GM19438 (cell line): Measurements from ENCODE around the gene CLIC4.
"Not testable (repeated sequence)": the region's sequence is repeated elsewhere in the genome, so short reads cannot be mapped to it uniquely, and the experiment has no call there.

ENCODE experiments used
- ATAC-seq: cut with Tn5 transposase; IDR thresholded peaks from one replicate; pipeline ENCODE4 v1.9.1; 2021; ENCODE audit warnings: low read depth; ENCODE audit not compliant: unreplicated experiment

Gene CLIC4

DNA sequence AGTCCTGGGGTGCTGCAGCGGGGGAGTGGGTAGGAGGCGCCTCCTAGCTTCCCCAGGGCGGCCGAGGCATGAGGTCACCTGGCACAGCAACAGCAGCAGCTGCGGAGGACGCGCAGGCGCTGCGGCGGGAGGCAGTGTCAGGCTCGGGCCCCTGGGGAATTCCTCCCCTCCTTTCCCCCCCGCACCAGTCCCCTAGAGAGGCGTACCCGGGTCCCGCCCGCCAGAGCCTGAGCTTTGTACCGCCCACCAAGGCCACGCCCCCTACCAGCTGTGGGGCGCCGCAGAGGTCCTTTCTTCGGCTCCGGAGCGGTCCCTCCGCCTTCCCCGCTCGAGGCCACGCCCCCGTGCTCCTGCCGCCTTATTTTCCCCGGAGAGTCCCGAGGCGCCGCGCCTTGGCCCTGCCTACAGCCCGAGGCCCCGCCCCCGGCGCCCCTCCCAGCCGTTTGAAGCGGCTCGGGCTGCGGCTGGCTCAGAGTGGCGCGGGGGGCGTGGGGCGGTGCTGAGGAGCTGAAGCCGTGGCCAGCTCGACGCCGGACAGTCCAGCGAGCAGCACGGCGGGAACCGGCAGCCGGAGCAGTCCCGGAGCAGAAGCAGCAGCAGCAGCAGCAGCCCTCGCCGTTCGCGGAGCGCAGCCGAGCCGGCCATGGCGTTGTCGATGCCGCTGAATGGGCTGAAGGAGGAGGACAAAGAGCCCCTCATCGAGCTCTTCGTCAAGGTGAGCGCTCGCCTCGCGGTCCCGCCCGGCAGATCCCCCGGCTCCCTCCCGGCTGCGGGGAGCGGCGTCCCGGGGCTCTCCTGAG lies at the start of gene CLIC4:
Gene CLIC4, plus strand, starts transcription at position 537 of the 800 bp plus-strand sequence. Its CDS starts 107 bp downstream, at position 644.
- ATAC-seq, result peak; percentile 55

DNA sequence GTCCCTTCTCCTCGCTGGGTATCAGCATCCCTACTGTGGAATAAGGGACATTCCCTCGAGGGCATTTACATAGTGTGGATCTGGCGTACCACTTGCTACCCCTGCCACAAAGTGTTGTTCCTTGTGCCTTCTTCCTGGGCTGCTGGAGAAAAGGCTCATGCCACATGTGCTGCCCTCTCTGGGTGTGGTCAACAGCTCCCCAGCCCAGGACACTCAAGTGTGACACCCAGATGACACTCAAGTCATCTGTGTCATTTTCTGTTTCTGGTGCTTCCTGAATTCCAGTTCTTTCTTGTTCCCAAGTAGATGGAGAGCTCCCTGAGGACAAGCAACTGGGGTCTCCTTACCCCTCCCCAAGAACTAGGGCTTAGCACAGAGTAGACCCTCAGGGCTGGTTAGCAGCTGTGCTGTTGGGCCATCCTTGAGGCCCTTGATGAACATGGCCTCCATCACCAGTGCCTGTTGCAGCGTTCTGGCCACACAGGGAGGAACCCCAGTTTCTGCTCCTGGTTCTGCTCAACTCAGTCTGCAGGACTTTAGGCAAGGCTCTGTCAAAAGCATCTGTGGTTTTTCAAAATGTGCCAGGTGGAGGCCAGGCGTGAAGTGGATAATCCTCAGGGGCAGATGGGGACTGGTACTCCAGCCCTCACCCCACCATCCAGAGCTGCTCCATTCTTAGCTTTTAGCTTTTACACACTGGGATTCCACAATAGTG lies 49.0 kb upstream of the CLIC4 start:
- ATAC-seq, result no peak

DNA sequence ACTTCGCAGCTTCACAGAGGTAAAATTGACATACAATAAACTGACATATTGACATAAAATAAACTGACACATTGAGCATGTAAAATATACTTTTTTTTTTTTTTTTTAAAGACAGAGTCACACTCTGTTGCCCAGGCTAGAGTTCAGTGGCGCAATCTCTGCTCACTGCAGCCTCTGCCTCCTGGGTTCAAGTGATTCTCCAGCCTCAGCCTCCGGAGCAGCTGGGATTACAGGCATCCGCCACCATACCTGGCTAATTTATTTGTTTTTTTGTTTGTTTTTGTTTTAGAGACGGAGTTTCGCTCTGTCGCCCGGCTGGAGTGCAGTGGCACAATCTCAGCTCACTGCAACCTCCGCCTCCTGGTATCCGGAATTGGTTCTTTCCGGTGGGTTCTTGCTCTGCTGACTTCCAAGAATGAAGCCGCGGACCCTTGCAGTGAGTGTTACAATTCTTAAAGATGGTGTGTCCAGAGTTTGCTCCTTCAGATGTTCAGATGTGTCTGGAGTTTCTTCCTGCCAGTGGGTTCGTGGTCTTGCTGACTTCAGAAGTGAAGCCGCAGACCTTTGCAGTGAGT lies 48.4 kb upstream of the CLIC4 start:
- no peak for ATAC-seq

DNA sequence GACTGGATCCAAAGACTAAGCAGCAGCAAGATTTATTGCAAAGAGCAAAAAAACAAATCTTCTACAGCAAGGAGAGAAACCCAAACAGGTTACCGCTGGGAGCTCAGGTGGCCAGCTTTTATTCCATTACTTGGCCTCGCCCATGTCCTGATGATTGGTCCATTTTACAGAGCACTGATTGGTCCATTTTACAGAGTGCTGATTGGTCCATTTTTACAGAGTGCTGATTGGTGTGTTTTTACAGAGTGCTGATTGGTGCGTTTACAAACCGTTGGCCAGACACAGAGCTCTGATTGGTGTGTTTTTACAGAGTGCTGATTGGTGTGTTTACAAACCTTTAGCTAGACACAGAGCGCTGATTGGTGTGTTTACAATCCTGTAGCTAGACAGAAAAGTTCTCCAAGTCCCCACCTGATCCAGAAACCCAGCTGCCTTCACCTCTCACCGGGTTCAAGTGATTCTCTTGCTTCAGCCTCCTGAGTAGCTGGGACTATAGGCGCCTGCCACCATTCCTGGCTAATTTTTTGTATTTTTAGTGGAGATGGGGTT lies 47.7 kb upstream of the CLIC4 start:
- ATAC-seq, result not testable (repeated sequence)

DNA sequence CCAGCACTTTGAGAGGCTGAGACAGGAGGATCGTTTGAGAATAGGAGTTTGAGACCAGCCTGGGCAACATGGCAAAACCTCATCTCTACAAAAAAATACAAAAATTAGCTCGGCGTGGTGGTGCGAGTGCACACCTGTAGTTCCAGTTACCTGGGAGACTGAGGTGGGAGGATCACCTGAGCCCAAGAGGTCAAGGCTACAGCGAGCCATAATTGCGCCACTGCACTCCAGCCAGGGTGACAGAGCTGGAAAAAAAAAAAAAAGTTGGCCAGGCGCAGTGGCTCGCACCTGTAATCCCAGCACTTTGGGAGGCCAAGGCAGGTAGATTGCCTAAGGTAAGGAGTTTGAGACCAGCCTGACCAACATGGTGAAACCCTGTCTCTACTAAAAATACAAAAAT lies 46.9 kb upstream of the CLIC4 start:
- not testable (repeated sequence) for ATAC-seq

DNA sequence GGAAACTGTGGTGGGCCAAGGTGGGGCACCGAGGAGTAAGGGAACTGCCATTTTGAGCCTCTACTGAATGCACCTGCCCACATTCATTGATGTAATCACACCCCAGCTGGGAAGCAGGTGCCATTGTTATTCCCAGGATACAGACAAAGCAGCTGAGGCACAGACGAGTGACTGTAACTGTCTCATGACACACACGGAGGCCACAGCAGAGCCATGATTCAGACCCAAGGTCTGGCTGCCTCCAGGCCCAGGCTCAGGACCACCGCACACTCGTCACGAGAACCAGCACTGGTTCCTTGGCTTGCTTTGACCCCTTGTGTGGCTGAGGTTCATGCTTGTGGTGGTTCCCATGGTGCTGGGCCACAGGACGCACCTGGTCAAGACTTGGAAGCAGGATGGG lies 45.6 kb upstream of the CLIC4 start:
- no peak for ATAC-seq

DNA sequence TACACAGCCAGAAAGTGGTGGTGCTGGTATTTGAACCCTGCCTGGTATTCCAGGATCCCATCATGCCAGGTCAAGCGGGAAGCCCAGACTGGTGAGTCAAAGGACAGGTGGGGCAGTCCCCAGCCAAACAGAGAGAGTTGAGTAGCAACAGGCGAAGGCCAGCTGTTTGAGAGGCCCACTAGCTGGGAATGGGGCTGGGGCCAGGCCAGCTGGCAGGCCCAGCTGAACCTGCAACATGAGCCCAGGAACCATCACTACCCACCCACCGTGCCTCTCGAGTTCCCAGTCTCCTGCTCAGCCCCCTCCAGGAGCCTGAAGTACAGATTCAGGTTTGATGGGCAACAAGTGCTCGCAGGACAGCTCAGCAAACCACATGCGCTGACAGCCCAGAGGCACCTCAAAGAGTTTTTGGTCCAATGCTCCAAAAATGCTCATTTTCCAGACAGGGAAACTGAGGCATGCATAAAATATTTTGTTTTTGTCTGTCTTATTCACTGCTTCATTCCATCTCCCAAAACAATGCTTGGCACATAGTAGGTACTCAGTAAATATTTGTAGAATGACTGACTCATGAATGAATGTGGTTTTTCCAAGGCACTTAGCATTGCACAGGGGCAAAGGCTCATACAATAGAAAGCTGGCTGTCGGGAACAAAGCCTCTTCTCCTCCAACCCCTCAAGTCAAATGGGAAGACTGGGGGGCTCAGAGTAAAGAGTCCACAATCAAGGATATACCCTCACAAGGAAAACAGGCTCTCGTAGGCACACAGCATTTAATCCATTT lies 42.5 kb upstream of the CLIC4 start:
- ATAC-seq, result no peak

DNA sequence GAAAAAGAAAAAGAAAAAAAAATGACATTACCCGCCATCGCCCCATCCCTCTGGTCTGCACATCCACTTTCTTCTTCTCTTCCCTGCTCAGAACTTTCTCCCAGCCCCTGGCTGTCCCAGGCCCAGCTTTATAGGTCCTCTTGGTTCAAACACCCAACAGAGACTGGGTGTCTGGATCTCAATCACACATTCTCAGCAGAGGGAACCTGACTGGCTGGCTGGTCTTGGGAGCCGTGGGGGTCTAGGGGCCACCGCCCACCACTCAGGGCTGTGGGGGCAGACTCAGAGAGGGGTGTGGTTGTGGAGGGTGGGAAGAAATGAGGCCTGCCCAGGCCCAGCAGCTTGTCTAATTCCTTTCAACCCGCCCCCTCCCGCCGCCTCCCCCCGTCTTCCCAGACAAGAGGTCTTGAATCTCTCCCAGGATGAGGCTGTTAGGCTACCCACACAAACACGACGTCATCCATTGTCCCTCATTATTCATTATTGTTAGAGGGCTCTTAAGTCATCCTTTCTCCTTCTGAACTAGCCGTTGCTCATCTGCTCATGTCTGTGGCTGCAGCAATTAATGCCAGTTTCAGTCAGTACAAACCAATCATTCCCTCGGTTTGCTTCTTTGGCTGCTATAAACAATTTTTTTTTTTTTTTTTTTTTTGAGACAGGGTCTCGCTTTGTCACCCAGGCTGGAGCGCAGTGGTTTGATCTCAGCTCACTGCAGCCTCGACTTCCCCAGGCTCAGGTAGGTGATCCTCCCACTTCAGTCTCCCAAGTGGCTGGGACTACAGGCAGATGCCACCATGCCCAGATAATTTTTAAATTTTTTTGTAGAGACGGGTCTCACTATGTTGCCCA lies 40.6 kb upstream of the CLIC4 start:
- no peak for ATAC-seq

DNA sequence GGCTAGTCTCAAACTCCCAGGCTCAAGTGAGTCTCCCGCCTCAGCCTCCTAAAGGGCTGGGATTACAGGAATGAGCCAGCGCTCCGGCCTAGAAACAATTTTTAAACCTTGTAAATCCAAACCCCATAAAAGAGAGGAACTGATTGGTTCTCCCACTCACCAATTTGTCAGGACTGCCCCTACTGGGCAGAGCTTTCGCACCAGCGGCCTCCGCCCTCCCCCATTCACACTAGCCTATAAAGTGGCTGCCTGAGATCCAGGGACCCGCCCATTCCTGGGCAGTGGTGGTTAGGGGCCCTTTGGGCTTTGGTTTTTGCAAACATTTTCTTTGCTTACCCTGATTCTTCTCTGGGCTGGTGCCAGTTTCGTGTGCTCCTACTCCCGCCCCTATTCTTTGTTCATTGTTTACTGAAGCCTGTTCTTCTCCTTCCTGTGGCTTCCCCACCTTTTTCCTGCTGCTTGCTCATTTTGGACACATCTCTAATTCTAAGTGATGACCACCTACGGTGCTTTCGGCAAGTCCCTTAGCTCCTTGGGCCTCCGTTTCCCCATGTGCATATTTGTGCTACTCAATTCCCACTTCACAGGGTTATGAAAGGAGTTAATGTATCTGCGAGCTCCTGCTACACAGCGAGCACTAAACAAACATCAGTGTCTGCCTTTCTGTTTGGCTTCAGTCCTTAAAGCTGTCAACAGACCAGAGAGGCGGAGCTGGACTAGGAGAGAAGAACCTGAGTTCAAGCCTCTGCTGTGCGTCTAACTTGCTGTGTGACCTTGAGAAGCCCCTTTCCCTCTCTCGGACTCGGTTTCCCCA lies 39.8 kb upstream of the CLIC4 start:
- no peak for ATAC-seq

DNA sequence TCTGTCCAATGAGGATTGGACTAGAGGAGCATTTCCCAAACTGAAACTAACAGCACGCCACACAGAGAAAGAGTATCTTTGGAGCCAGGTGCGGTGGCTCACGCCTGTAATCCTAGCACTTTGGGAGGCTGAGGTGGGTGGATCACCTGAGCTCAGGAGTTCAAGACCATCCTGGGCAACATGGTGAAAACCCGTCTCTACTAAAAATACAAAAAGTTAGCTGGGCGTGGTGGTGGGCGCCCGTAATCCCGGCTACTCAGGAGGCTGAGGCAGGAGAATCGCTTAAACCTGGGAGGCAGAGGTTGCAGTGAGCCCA lies 39.2 kb upstream of the CLIC4 start:
- not testable (repeated sequence) for ATAC-seq

DNA sequence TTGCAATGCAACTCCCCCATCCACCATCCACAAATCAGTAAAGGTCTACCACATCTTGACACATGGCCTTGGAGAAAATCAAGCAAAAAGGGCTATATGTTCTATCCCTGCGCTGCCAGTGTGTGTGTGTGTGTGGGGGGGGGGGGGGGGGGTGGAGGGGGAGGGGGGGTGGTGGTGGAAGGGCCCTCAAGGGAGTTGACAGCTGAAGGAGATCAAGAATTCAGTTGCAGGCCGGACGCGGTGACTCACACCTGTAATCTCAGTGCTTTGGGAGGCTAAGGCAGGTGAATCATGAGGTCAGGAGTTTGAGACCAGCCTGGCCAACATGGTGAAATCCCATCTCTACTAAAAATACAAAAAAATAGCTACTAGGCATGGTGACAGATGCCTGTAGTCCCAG lies 37.6 kb upstream of the CLIC4 start:
- ATAC-seq, result no peak

DNA sequence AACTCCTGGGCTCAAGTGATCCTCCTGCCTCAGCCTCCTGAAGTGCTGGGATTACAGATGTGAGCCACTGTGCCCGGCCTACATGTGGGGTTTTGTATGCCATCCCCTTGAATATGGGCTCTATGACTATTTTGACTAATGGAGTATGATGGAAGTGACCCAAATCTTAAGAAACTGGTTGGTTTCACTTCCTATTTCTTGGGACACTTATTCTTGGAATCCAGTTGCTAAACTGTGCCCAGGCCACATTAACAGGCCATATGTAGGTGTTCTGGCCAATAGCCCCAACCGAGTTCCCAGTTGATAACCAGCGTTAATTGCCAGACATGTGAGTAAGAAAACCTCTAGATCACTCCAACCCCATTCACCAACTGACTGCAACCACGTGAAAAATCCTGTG lies 36.3 kb upstream of the CLIC4 start:
- no peak for ATAC-seq

DNA sequence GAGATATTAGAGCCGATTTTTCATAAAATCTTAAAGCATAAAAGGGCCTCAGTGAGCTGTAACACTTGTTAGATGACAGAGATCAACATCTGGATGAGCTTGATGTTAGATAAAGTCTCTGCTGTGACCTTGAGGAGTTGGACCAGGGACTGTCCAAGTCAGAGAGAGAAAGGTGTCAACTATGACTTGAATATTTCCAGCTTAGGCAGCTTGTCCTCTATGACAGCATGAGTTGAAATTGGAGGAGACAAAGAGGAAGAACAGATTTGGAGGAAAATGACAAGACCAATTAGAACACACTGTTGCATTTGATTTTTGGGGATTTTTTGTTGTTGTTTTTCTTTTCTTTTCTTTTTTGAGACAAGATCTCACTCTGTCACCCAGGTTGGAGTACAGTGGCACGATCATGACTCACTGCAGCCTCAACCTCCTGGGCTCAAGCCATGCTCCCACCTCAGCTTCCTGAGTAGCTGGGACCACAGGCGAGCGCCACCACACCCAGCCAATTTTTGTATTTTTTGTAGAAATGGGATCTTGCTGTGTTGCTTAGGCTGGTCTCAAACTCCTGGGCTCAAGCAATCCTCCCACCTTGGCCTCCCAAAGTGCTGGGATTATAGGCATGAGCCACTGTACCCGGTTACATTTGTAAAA lies 35.3 kb upstream of the CLIC4 start:
- no peak for ATAC-seq

DNA sequence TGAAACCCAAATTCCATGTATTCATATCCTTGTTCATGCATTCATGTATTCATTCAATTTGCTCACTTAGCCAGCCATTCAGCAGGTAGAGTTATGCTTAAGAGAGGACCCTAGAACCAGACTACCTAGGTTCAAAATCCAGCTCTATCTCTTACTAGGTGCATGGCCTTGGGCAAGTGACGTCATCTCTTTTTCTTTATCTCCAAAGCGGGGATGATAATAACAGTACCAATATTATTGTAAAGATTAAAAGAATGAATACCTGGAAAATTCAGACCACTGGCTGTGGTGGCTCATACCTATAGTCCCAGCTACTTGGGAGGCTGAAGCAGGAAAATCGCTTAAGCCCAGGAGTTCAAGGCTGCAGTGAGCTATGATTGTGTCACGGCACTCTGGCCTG lies 33.9 kb upstream of the CLIC4 start:
- ATAC-seq, result no peak

DNA sequence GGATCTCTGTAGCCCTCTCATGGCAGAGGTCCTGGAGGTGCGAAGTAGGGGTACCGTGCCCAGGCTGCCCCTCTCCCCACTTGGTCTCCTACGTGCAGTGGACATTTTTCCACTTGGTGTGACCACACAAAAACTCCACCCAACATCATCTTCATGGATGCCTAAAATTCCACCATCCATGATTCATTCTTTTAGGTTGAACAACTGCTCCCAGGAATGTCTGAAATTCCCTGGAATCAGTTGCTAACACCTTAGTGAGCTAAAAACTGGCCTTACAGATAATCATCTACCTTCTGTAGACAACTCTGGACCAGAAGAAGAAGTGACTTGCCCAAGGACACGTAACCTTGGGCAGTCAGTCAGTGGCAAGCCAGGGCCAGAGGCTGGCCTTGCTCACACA lies 32.1 kb upstream of the CLIC4 start:
- ATAC-seq, result no peak

DNA sequence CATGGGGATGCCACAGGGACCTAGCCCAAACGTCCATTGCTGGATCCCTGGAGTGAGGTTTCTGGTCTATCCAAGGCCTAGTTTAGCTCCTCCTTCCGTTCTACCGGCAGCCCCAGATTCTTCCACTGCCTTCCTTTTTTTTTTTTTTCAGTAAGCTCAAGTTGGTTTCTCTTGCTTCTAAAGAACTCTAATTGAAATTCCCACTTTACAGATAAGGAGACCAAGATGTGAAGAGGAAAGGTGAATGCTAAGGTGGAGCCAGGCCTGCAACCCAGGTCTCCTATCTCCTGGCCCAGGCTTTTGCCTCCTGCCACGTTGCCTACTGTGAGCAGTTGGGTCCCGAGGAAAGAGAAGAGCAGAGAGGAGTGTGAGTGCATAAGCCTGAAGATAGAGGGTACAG lies 31.5 kb upstream of the CLIC4 start:
- ATAC-seq, result no peak

DNA sequence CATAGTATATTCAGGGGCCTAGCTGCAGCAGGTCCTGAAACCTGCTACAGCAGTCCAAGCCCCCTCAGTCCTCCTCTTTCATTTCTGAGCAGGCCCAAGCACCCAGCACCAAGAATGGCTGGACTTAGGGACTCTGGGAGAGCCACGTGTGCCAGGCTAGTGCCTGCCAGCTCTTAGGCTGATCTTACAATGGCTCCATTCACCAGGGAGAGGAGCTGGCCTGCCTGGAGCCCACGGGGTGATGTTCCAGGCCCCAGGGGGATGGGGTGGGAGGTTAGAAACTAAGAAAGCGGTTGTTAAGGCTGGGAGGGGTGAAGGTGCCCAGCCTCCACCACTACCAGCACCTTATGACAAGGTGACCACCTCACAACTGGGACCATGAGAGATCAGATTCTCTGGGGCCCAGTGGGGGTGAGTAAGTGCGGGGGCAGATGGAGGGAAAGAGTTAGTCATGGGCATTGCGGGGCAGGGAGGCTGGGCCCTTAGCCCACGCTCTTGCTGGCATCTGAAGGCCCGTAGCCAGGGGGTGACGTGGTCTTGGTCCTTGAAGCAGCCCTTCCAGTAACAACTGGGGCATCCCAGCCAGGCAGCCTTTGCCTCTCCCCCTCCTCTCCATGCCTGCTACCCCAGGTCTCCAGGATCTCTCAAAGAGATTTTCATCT lies 30.3 kb upstream of the CLIC4 start:
- ATAC-seq, result no peak

DNA sequence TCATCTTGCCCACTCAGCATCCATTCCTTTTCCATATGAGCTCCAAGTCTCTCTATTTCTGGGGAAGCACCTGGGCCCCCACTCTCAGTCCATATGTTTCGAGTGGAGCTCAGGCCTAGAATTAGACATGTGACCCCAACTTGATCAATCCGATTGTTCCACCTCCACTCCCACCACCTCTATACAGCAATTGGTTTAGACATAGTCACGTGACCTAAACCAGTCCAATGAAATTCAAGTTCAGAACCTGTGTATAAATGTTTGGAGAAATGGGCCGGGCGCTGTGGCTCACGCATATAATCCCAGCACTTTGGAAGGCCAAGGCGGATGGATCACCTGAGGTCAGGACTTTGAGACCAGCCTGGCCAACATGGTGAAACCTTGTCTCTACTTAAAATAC lies 29.6 kb upstream of the CLIC4 start:
- no peak for ATAC-seq
